ENCODE results near the gene EBLN2.

EBLN2 gene

GRCh38 chr3:73061416-73061815 is at the start of gene EBLN2:
Gene EBLN2, plus strand, starts transcription at chr3:73061659. Its CDS starts 423 bp downstream, at chr3:73062082.
- Histone ChIP-seq H3K27me3 (no peaks in the 10 kb centered on the region), H3K4me1 (no peaks in the 10 kb centered on the region), H3K9me3 (no peaks in the 10 kb centered on the region), H3K4me3 (no peak within 1 kb of the TSS), H3K4me2 (no peak within 1 kb of the TSS), H4K20me1 (peaks cover 59% of the 10 kb centered on the region), H3K36me3 (peaks cover 71% of the 10 kb centered on the region), H3K27ac (no peak within 1 kb of the TSS), H3K9ac (no peak within 1 kb of the TSS)
- TF ChIP-seq Cebpa-rat (IDR thresholded peaks at IDR 0.05) = no peak

GRCh38 chr3:73018298-73018697 is 43.2 kb upstream of the EBLN2 start:
- Histone ChIP-seq H3K4me3 (no peak overlapping the region), H3K4me2 (no peak overlapping the region), H3K9ac (no peak overlapping the region), H3K4me1 (no peaks in the 10 kb centered on the region), H3K36me3 (peaks cover 68% of the 10 kb centered on the region), H3K27me3 (no peaks in the 10 kb centered on the region), H3K27ac (no peak overlapping the region), H4K20me1 (peaks cover 100% of the 10 kb centered on the region), H3K9me3 (no peaks in the 10 kb centered on the region)
- TF ChIP-seq Cebpa-rat (IDR thresholded peaks at IDR 0.05) = no peak

- Histone ChIP-seq H3K27me3 (no peaks in the 10 kb centered on the region), H3K27ac (no peak overlapping the region), H3K36me3 (peaks cover 64% of the 10 kb centered on the region), H3K4me2 (no peak overlapping the region), H3K4me1 (no peaks in the 10 kb centered on the region), H3K9me3 (no peaks in the 10 kb centered on the region), H4K20me1 (peaks cover 100% of the 10 kb centered on the region), H3K4me3 (no peak overlapping the region), H3K9ac (no peak overlapping the region)
- TF ChIP-seq Cebpa-rat (IDR thresholded peaks at IDR 0.05) = no peak
Measured at GRCh38 chr3:73018790-73019441, 42.5 kb upstream of the EBLN2 start.

- no peak for TF ChIP-seq Cebpa-rat (IDR thresholded peaks at IDR 0.05)
- Histone ChIP-seq H3K36me3 (peaks cover 48% of the 10 kb centered on the region), H3K4me2 (no peak overlapping the region), H3K4me3 (no peak overlapping the region), H3K9ac (no peak overlapping the region), H3K27ac (no peak overlapping the region), H3K9me3 (no peaks in the 10 kb centered on the region), H3K27me3 (no peaks in the 10 kb centered on the region), H4K20me1 (peaks cover 100% of the 10 kb centered on the region), H3K4me1 (no peaks in the 10 kb centered on the region)
Measured at GRCh38 chr3:73021301-73021835, 40.1 kb upstream of the EBLN2 start.

GRCh38 chr3:73024836-73025235 is 36.6 kb upstream of the EBLN2 start:
- Histone ChIP-seq H3K4me3 (no peak overlapping the region), H3K27ac (no peak overlapping the region), H3K4me2 (no peak overlapping the region), H3K36me3 (peaks cover 50% of the 10 kb centered on the region), H3K9ac (no peak overlapping the region), H3K27me3 (no peaks in the 10 kb centered on the region), H4K20me1 (peaks cover 100% of the 10 kb centered on the region), H3K9me3 (peaks cover 9% of the 10 kb centered on the region; the same call in 1 of the 2 replicates), H3K4me1 (0 out of 2 replicates have a peak, but pooled peaks cover 3% of the 10 kb centered on the region)
- TF ChIP-seq Cebpa-rat (IDR thresholded peaks at IDR 0.05) = no peak

- peaks cover 9% of the 10 kb centered on the region; the same call in 1 of the 2 replicates for H3K9me3 ChIP-seq
- no peak overlapping the region for H3K9ac ChIP-seq
- no peak for TF ChIP-seq Cebpa-rat (IDR thresholded peaks at IDR 0.05)
- no peak overlapping the region for H3K27ac ChIP-seq
- no peak overlapping the region for H3K4me3 ChIP-seq
- H3K27me3 ChIP-seq = no peaks in the 10 kb centered on the region
- H3K36me3 ChIP-seq = peaks cover 60% of the 10 kb centered on the region
- 0 out of 2 replicates have a peak, but pooled peaks cover 3% of the 10 kb centered on the region for H3K4me1 ChIP-seq
- H4K20me1 ChIP-seq = peaks cover 100% of the 10 kb centered on the region
- H3K4me2 ChIP-seq = no peak overlapping the region
Measured at GRCh38 chr3:73026111-73026759, 35.2 kb upstream of the EBLN2 start.

GRCh38 chr3:73026760-73027113 is 34.7 kb upstream of the EBLN2 start:
- Histone ChIP-seq H3K4me3 (no peak overlapping the region), H3K36me3 (peaks cover 64% of the 10 kb centered on the region), H3K4me1 (0 out of 2 replicates have a peak, but pooled peaks cover 3% of the 10 kb centered on the region), H4K20me1 (peaks cover 100% of the 10 kb centered on the region), H3K9me3 (peaks cover 9% of the 10 kb centered on the region; the same call in 1 of the 2 replicates), H3K4me2 (no peak overlapping the region), H3K27me3 (no peaks in the 10 kb centered on the region), H3K27ac (no peak overlapping the region), H3K9ac (no peak overlapping the region)
- no peak for TF ChIP-seq Cebpa-rat (IDR thresholded peaks at IDR 0.05)

- no peak for TF ChIP-seq Cebpa-rat (IDR thresholded peaks at IDR 0.05)
- Histone ChIP-seq H3K4me2 (no peak overlapping the region), H3K9ac (no peak overlapping the region), H3K36me3 (peaks cover 61% of the 10 kb centered on the region), H3K4me1 (0 out of 2 replicates have a peak, but pooled peaks cover 3% of the 10 kb centered on the region), H3K9me3 (peaks cover 9% of the 10 kb centered on the region; the same call in 1 of the 2 replicates), H3K4me3 (no peak overlapping the region), H3K27ac (no peak overlapping the region), H4K20me1 (peaks cover 100% of the 10 kb centered on the region; the same call in 1 of the 2 replicates), H3K27me3 (no peaks in the 10 kb centered on the region)
Measured at GRCh38 chr3:73028803-73029202, 32.7 kb upstream of the EBLN2 start.

GRCh38 chr3:73029321-73029796 is 32.1 kb upstream of the EBLN2 start:
- no peak for TF ChIP-seq Cebpa-rat (IDR thresholded peaks at IDR 0.05)
- H3K27ac ChIP-seq = no peak overlapping the region
- H3K4me1 ChIP-seq = 0 out of 2 replicates have a peak, but pooled peaks cover 3% of the 10 kb centered on the region

More at GRCh38 chr3:73029321-73029796, 32.1 kb upstream of the EBLN2 start:
- no peaks in the 10 kb centered on the region for H3K27me3 ChIP-seq
- H4K20me1 ChIP-seq = peaks cover 100% of the 10 kb centered on the region; the same call in 1 of the 2 replicates
- no peak overlapping the region for H3K9ac ChIP-seq
- peaks cover 9% of the 10 kb centered on the region; the same call in 1 of the 2 replicates for H3K9me3 ChIP-seq
- no peak overlapping the region for H3K4me2 ChIP-seq
- peaks cover 62% of the 10 kb centered on the region for H3K36me3 ChIP-seq
- no peak overlapping the region for H3K4me3 ChIP-seq
